CD14-positive monocyte (primary cell): Measurements from ENCODE around the gene RTP5. TPM values are rescaled to one million over a fixed set of nuclear protein-coding genes. Genes with fewer than 3 reads are reported as not detected.

Source experiments
- DNase-seq, 3 donors: peaks; one replicate each; pipeline ENCODE4 v3.0.0-alpha.2; 2011 to 2022
- H2AFZ ChIP-seq: 2 replicates; pipeline ENCODE4 v1.6.0; 2012; ENCODE audit warnings: mild to moderate bottlenecking, low read depth, low read length, inconsistent platforms; ENCODE audit not compliant: insufficient read depth, poor library complexity, severe bottlenecking
- H3K27ac ChIP-seq, 2 donors: 1 replicate in 1 of 2; 2 replicates in 1 of 2; pipeline ENCODE4 v1.5.1; 2012 to 2013; ENCODE audit warnings: low read length in 2 of 2, control low read depth in 1 of 2, inconsistent platforms in 1 of 2, low read depth in 1 of 2, mild to moderate bottlenecking in 1 of 2
- H3K27me3 ChIP-seq, 2 donors: one replicate each; pipeline versions ENCODE4 v1.6.0 to v1.6.1; 2011 to 2013; ENCODE audit warnings: low read length in 2 of 2; ENCODE audit not compliant: control insufficient read depth in 2 of 2, insufficient read depth in 2 of 2
- H3K36me3 ChIP-seq, 2 donors: replicated peaks in 1 of 2; 1 replicate in 1 of 2; 2 replicates in 1 of 2; pipeline versions ENCODE4 v1.5.1 to v1.6.1; 2012 to 2013; ENCODE audit warnings: low read length in 2 of 2, control low read depth in 1 of 2, inconsistent platforms in 1 of 2, mild to moderate bottlenecking in 1 of 2; ENCODE audit not compliant: insufficient read depth in 2 of 2, control insufficient read depth in 1 of 2
- H3K4me1 ChIP-seq, 2 donors: 1 replicate in 1 of 2; 2 replicates in 1 of 2; pipeline versions ENCODE4 v1.5.1 to v1.6.1; 2012 to 2013; ENCODE audit warnings: low read length in 2 of 2, control low read depth in 1 of 2, inconsistent platforms in 1 of 2, mild to moderate bottlenecking in 1 of 2, moderate library complexity in 1 of 2; ENCODE audit not compliant: insufficient read depth in 2 of 2, control insufficient read depth in 1 of 2
- H3K4me2 ChIP-seq: replicated peaks from 2 replicates; pipeline ENCODE3; 2012; ENCODE audit warnings: low read length, moderate library complexity, mild to moderate bottlenecking; ENCODE audit not compliant: poor library complexity, severe bottlenecking; ENCODE audit errors: extremely low read depth
- H3K4me3 ChIP-seq, 3 experiments: fragments of 200-600 bp in 1 of 3; sonication (generic) in 1 of 3; replicated peaks in 1 of 3; 1 replicate in 2 of 3; 2 replicates in 1 of 3; pipeline ENCODE4 v1.5.1; 2011 to 2013; ENCODE audit warnings: low read length in 3 of 3, mild to moderate bottlenecking in 3 of 3, control low read depth in 2 of 3, low read depth in 2 of 3, inconsistent platforms in 1 of 3, moderate library complexity in 1 of 3
- H3K79me2 ChIP-seq: 2 replicates; pipeline ENCODE4 v1.6.0; 2012; ENCODE audit warnings: mild to moderate bottlenecking, control low read depth, inconsistent platforms, low read length, moderate library complexity; ENCODE audit not compliant: insufficient read depth
- H3K9ac ChIP-seq: 2 replicates; pipeline ENCODE4 v1.6.0; 2017; ENCODE audit warnings: low read length, mild to moderate bottlenecking; ENCODE audit not compliant: insufficient read depth, poor library complexity, severe bottlenecking
- H3K9me3 ChIP-seq, 2 donors: replicated peaks in 1 of 2; 1 replicate in 1 of 2; 2 replicates in 1 of 2; pipeline versions ENCODE4 v1.5.1 to v1.6.1; 2012 to 2013; ENCODE audit warnings: low read length in 2 of 2, control low read depth in 1 of 2; ENCODE audit not compliant: control insufficient read depth in 1 of 2, insufficient read depth in 1 of 2
- H4K20me1 ChIP-seq: 2 replicates; pipeline ENCODE4 v1.6.0; 2012; ENCODE audit warnings: mild to moderate bottlenecking, low read length, control low read depth, moderate library complexity; ENCODE audit not compliant: insufficient read depth
- H3K27ac Mint-ChIP-seq, 7 donors: one replicate each; pipeline ENCODE4 v1.8.0; 2020; ENCODE audit warnings: mild to moderate bottlenecking in 7 of 7, mixed read lengths in 7 of 7, moderate library complexity in 6 of 7, inconsistent platforms in 2 of 7
- H3K27me3 Mint-ChIP-seq, 3 donors: one replicate each; pipeline ENCODE4 v1.8.0; 2021 to 2022; ENCODE audit warnings: low read depth in 3 of 3, mild to moderate bottlenecking in 3 of 3, mixed read lengths in 3 of 3, moderate library complexity in 3 of 3, inconsistent platforms in 1 of 3
- H3K36me3 Mint-ChIP-seq, 2 donors: one replicate each; pipeline ENCODE4 v1.8.0; 2020; ENCODE audit warnings: mixed read lengths in 2 of 2, inconsistent platforms in 1 of 2, mild to moderate bottlenecking in 1 of 2
- H3K4me1 Mint-ChIP-seq: one replicate; pipeline ENCODE4 v1.8.0; 2020; ENCODE audit warnings: mild to moderate bottlenecking, mixed read lengths
- H3K4me3 Mint-ChIP-seq, 2 donors: one replicate each; pipeline ENCODE4 v1.8.0; 2020; ENCODE audit warnings: mild to moderate bottlenecking in 2 of 2, mixed read lengths in 2 of 2, moderate library complexity in 1 of 2
- H3K9me3 Mint-ChIP-seq, 7 donors: one replicate each; pipeline ENCODE4 v1.8.0; 2020 to 2022; ENCODE audit warnings: mixed read lengths in 7 of 7, mild to moderate bottlenecking in 6 of 7, moderate library complexity in 6 of 7, inconsistent platforms in 2 of 7
- CTCF ChIP-seq: fragments of 200-600 bp; IDR thresholded peaks from one replicate; pipeline ENCODE4 v1.8.0; 2022; ENCODE audit warnings: antibody characterized with exemption, mild to moderate bottlenecking
- WGBS: methylation state at CpG from one replicate; pipeline ENCODE4 v1.1.5; 2013; ENCODE audit warnings: missing lambda C conversion rate; ENCODE audit not compliant: insufficient coverage; 5-methylcytosine and 5-hydroxymethylcytosine counted together
- intact Hi-C, 2 donors: fragments of 100-400 bp; cut with micrococcal nuclease; formaldehyde crosslinking; loops; one replicate each; pipeline versions ENCODE4 v1.15.0 to v1.15.1; 2023
- polyA plus RNA-seq, 3 donors: library from polyadenylated mRNA; depleted of rRNA in 1 of 3; unstranded in 2 of 3; stranded (reverse) in 1 of 3; fragments of 300-500 nt in 2 of 3; fragments of >200 nt in 1 of 3; fragmentation: Illumina TruSeq in 2 of 3; gene quantifications; 1 replicate in 2 of 3; 2 replicates in 1 of 3; pipeline ENCODE4 v1.2.3, GENCODE V29; 2012 to 2021

The RTP5 gene
- polyA plus RNA-seq, 3 donors: 0.03 TPM; not detected in 2

GRCh38 chr2:241862093-241862492, 7.4 kb upstream of the RTP5 start:
- 93% methylated on average over 3 of the region's 8 CpGs for WGBS
- intact Hi-C loops: no loop called here
- no peak overlapping the region for H3K4me2 ChIP-seq
- H3K36me3 ChIP-seq: no peaks in the 10 kb centered on the region
- H3K4me1 ChIP-seq: peaks cover 0 to 9% of the 10 kb centered on the region in 2 donors
- no peak overlapping the region for H3K27ac ChIP-seq
- Mint-ChIP-seq H3K27ac (no peak overlapping the region), H3K4me1 (peaks cover 12% of the 10 kb centered on the region), H3K9me3 (peaks cover 2 to 18% (median 8%) of the 10 kb centered on the region in 7 donors), H3K36me3 (peaks cover 0 to 2% of the 10 kb centered on the region in 2 donors), H3K27me3 (peaks cover 29 to 56% (median 42%) of the 10 kb centered on the region in 3 donors), H3K4me3 (peak overlapping the region in 1 of 2 donors; percentile 4)
- H3K9me3 ChIP-seq: peaks cover 0 to 11% of the 10 kb centered on the region in 2 donors
- H2AFZ ChIP-seq: no peak overlapping the region
- no peak overlapping the region for H3K4me3 ChIP-seq
- no peak for DNase-seq
- H3K9ac ChIP-seq: no peak overlapping the region
- peaks cover 0 to 40% of the 10 kb centered on the region in 2 donors for H3K27me3 ChIP-seq
- H3K79me2 ChIP-seq: no peaks in the 10 kb centered on the region
- TF ChIP-seq CTCF: no peak
- H4K20me1 ChIP-seq: no peaks in the 10 kb centered on the region

- intact Hi-C loops: no loop called here
- Histone ChIP-seq H4K20me1 (no peaks in the 10 kb centered on the region), H2AFZ (no peak overlapping the region), H3K4me2 (no peak overlapping the region), H3K9ac (no peak overlapping the region), H3K9me3 (peaks cover 0 to 11% of the 10 kb centered on the region in 2 donors), H3K36me3 (no peaks in the 10 kb centered on the region), H3K27me3 (peaks cover 0 to 46% of the 10 kb centered on the region in 2 donors), H3K27ac (no peak overlapping the region), H3K4me3 (no peak overlapping the region), H3K79me2 (no peaks in the 10 kb centered on the region), H3K4me1 (peaks cover 0 to 9% of the 10 kb centered on the region in 2 donors)
- no peak for DNase-seq
- Mint-ChIP-seq H3K36me3 (peaks cover 0 to 2% of the 10 kb centered on the region in 2 donors), H3K4me1 (peaks cover 12% of the 10 kb centered on the region), H3K9me3 (peaks cover 2 to 18% (median 8%) of the 10 kb centered on the region in 7 donors), H3K27me3 (peaks cover 32 to 62% (median 45%) of the 10 kb centered on the region in 3 donors), H3K4me3 (peak overlapping the region in 1 of 2 donors; percentile 72), H3K27ac (peak overlapping the region in 2 of 7 donors; percentile 26 to 35)
- no peak for TF ChIP-seq CTCF
- WGBS: 81% methylated on average over 12 of the region's 22 CpGs
These were observed 6.6 kb upstream of the RTP5 start for GRCh38 chr2:241862775-241863535.
